Neural cell (in vitro differentiated cells): ENCODE measurements around the gene BTBD1. TPM values are rescaled to one million over a fixed set of nuclear protein-coding genes. Genes with fewer than 3 reads are reported as not detected.

Experiments used
- H2AFZ ChIP-seq: fragments of 200-600, 300-800 bp; sonication (generic), shearing (Covaris generic); 2 replicates; pipeline ENCODE4 v1.6.0; 2014; ENCODE audit warnings: low read depth, mild to moderate bottlenecking, antibody characterized with exemption, low read length, moderate library complexity
- H3F3A ChIP-seq: fragments of 200-600 bp; shearing (Covaris generic); 2 replicates; pipeline ENCODE4 v1.6.1; 2016; ENCODE audit warnings: mild to moderate bottlenecking, moderate library complexity, mixed read lengths, antibody characterized with exemption, low read length; ENCODE audit not compliant: insufficient read depth, poor library complexity, severe bottlenecking
- H3K27ac ChIP-seq: fragments of 200-600, 300-800 bp; sonication (generic), shearing (Covaris generic); 2 replicates; pipeline ENCODE4 v1.5.1; 2014; ENCODE audit warnings: mild to moderate bottlenecking, low read length, moderate library complexity
- H3K27me3 ChIP-seq: fragments of 300-800, 200-600 bp; sonication (generic), shearing (Covaris generic); 2 replicates; pipeline ENCODE4 v1.6.0; 2014; ENCODE audit warnings: mild to moderate bottlenecking, low read depth, low read length, moderate library complexity; ENCODE audit not compliant: insufficient read depth
- H3K36me3 ChIP-seq: fragments of 300-800, 200-600 bp; sonication (generic), shearing (Covaris generic); 2 replicates; pipeline ENCODE4 v1.5.1; 2014; ENCODE audit warnings: mild to moderate bottlenecking, antibody characterized with exemption, low read length, moderate library complexity; ENCODE audit not compliant: insufficient read depth
- H3K4me2 ChIP-seq: fragments of 300-800, 200-600 bp; sonication (generic), shearing (Covaris generic); 2 replicates; pipeline ENCODE4 v1.6.0; 2014; ENCODE audit warnings: mild to moderate bottlenecking, low read length
- H3K4me3 ChIP-seq: fragments of 300-800, 200-600 bp; sonication (generic), shearing (Covaris generic); 2 replicates; pipeline ENCODE4 v1.5.1; 2014; ENCODE audit warnings: mild to moderate bottlenecking, low read length, moderate library complexity
- H3K79me2 ChIP-seq: fragments of 200-600 bp; shearing (Covaris generic); replicated peaks from 2 replicates; pipeline ENCODE4 v1.6.0; 2014; ENCODE audit warnings: mild to moderate bottlenecking, low read length, moderate library complexity; ENCODE audit not compliant: insufficient read depth
- H3K9ac ChIP-seq: fragments of 300-800, 200-600 bp; sonication (generic), shearing (Covaris generic); 2 replicates; pipeline ENCODE4 v1.6.1; 2016; ENCODE audit warnings: mild to moderate bottlenecking, low read length, mixed read lengths
- H3K9me2 ChIP-seq: fragments of 200-600 bp; shearing (Covaris generic); 2 replicates; pipeline ENCODE4 v1.6.1; 2016; ENCODE audit warnings: mild to moderate bottlenecking, low read length, mixed read lengths; ENCODE audit not compliant: insufficient read depth
- H3K9me3 ChIP-seq: fragments of 200-600, 300-800 bp; sonication (generic), shearing (Covaris generic); 2 replicates; pipeline ENCODE4 v1.6.1; 2016; ENCODE audit warnings: mild to moderate bottlenecking, mixed run types, low read length, moderate library complexity, mixed read lengths
- H4K20me1 ChIP-seq: fragments of 200-600 bp; shearing (Covaris generic); 2 replicates; pipeline ENCODE4 v1.6.1; 2016; ENCODE audit warnings: mild to moderate bottlenecking, mixed run types; ENCODE audit not compliant: insufficient read depth
- CTCF ChIP-seq: fragments of 450-650 bp; IDR thresholded peaks from 2 replicates; pipeline ENCODE4 v1.5.1; 2014; ENCODE audit warnings: antibody characterized with exemption, mild to moderate bottlenecking, moderate library complexity; ENCODE audit not compliant: poor library complexity, severe bottlenecking
- EP300 ChIP-seq: fragments of 450-650 bp; conservative IDR thresholded peaks from 2 replicates; pipeline ENCODE4 v1.6.1; 2014; ENCODE audit warnings: antibody characterized with exemption, mild to moderate bottlenecking, moderate library complexity; ENCODE audit not compliant: poor library complexity, severe bottlenecking
- EZH2 ChIP-seq: fragments of 200-600, 300-800 bp; shearing (Covaris generic), sonication (generic); IDR thresholded peaks from 2 replicates; pipeline ENCODE4 v1.6.1; 2014; ENCODE audit warnings: antibody characterized with exemption, low read length, borderline replicate concordance, mild to moderate bottlenecking; ENCODE audit not compliant: insufficient read depth, poor library complexity, severe bottlenecking
- MXI1 ChIP-seq: fragments of 450-650 bp; conservative IDR thresholded peaks from 2 replicates; pipeline ENCODE4 v1.6.1; 2014; ENCODE audit warnings: antibody characterized with exemption, mild to moderate bottlenecking; ENCODE audit not compliant: poor library complexity, severe bottlenecking
- POLR2AphosphoS5 ChIP-seq: IDR thresholded peaks from 2 replicates; pipeline ENCODE4 v1.6.1; 2012
- RAD21 ChIP-seq: fragments of 450-650 bp; conservative IDR thresholded peaks from 2 replicates; pipeline ENCODE4 v1.6.1; 2014; ENCODE audit warnings: antibody characterized with exemption, mild to moderate bottlenecking, moderate library complexity
- REST ChIP-seq: IDR thresholded peaks from 2 replicates; pipeline ENCODE4 v1.6.1; 2012; ENCODE audit warnings: borderline replicate concordance
- SMC3 ChIP-seq: fragments of 450-650 bp; conservative IDR thresholded peaks from 2 replicates; pipeline ENCODE4 v1.6.1; 2014; ENCODE audit warnings: antibody characterized with exemption, mild to moderate bottlenecking, moderate library complexity; ENCODE audit not compliant: poor library complexity
- TAF1 ChIP-seq: IDR thresholded peaks from 2 replicates; pipeline ENCODE4 v1.6.1; 2012; ENCODE audit warnings: low read depth
- polyA plus RNA-seq: library from polyadenylated mRNA; depleted of rRNA; stranded (reverse); fragments of >200 nt; gene quantifications from 2 replicates; pipeline ENCODE4 v1.2.3, GENCODE V29; 2014
- small RNA-seq, 3 experiments: library from RNA; depleted of rRNA; stranded (forward); fragments of <200 nt; gene quantifications; one replicate each; pipeline ENCODE3, GENCODE V24; 2012

The BTBD1 gene
- polyA plus RNA-seq, 1 donor from 2014 or later, result 153 TPM

GRCh38 chr15:82968066-82968465, 99.0 kb downstream of the BTBD1 start:
- no peak overlapping the region for H2AFZ ChIP-seq
- H3K79me2 ChIP-seq, result no peaks in the 10 kb centered on the region
- no peak overlapping the region for H3K4me3 ChIP-seq
- H3K9me3 ChIP-seq, result no peaks in the 10 kb centered on the region
- H3K9ac ChIP-seq, result no peak overlapping the region
- no peaks in the 10 kb centered on the region for H3K9me2 ChIP-seq
- H4K20me1 ChIP-seq, result no peaks in the 10 kb centered on the region
- H3K27ac ChIP-seq, result no peak overlapping the region
- TF ChIP-seq MXI1 (no peak), RAD21 (no peak), POLR2AphosphoS5 (no peak), CTCF (no peak), SMC3 (no peak), TAF1 (no peak)
- no peaks in the 10 kb centered on the region for H3K36me3 ChIP-seq
- no peaks in the 10 kb centered on the region for H3F3A ChIP-seq
- H3K27me3 ChIP-seq, result no peaks in the 10 kb centered on the region
- no peak overlapping the region for H3K4me2 ChIP-seq

GRCh38 chr15:82966671-82967071, 100.4 kb downstream of the BTBD1 start:
- no peak overlapping the region for H3K27ac ChIP-seq
- no peak overlapping the region for H2AFZ ChIP-seq
- no peak overlapping the region for H3K9ac ChIP-seq
- H3K4me2 ChIP-seq, result no peak overlapping the region
- no peaks in the 10 kb centered on the region for H3K27me3 ChIP-seq
- no peaks in the 10 kb centered on the region for H3K79me2 ChIP-seq
- no peaks in the 10 kb centered on the region for H3K36me3 ChIP-seq
- H3K4me3 ChIP-seq, result no peak overlapping the region
- H3K9me2 ChIP-seq, result no peaks in the 10 kb centered on the region
- H3K9me3 ChIP-seq, result no peaks in the 10 kb centered on the region
- H4K20me1 ChIP-seq, result no peaks in the 10 kb centered on the region
- TF ChIP-seq EZH2, result no peak
- no peak for TF ChIP-seq CTCF
- TF ChIP-seq REST, result no peak
- TF ChIP-seq EP300, result no peak
- TF ChIP-seq RAD21, result no peak
- TF ChIP-seq MXI1, result no peak
- no peak for TF ChIP-seq TAF1
- no peak for TF ChIP-seq SMC3
- no peak for TF ChIP-seq POLR2AphosphoS5
- H3F3A ChIP-seq, result no peaks in the 10 kb centered on the region

Small RNA genes lying within 50 kb of the gene (small RNA-seq; reads per million reads assigned to genes)
- gene MIR4515, result 0 to 0.33 (median 0) reads per million in 3 experiments

Other genes with a start within 250 kb of the BTBD1 start
- gene HOMER2, start 114.5 kb downstream of the BTBD1 start, polyA plus RNA-seq, result 21.7 and 26.9 TPM in 2 replicates
- gene RAMAC, start 81.0 kb downstream of the BTBD1 start, polyA plus RNA-seq, result 116 and 119 TPM in 2 replicates
- gene C15orf40, start 55.6 kb downstream of the BTBD1 start, polyA plus RNA-seq, result 17.2 and 23.4 TPM in 2 replicates
- gene TM6SF1, start 40.4 kb upstream of the BTBD1 start, polyA plus RNA-seq, result 0.16 TPM in 1 of 2 replicates, not detected in the other
- 251 and 339 TPM in 2 replicates for gene HDGFL3, start 140.6 kb upstream of the BTBD1 start, polyA plus RNA-seq
- not detected in 2 replicates for gene BNC1, start 217.4 kb upstream of the BTBD1 start, polyA plus RNA-seq